Stomach (tissue), 9 donors: ENCODE measurements around the gene TOGARAM1. TPM values are rescaled to one million over a fixed set of nuclear protein-coding genes. Genes with fewer than 3 reads are reported as not detected.

ENCODE experiments used
- DNase-seq, 2 donors: peaks; one replicate each; pipeline versions ENCODE4 v3.0.0 to v3.0.0-alpha.2; 2013 to 2019
- H3K27ac ChIP-seq, 5 donors: fragments of 200-600 bp in 4 of 5; sonication (generic) in 4 of 5; one replicate each; pipeline ENCODE4 v1.5.1; 2013 to 2019; ENCODE audit warnings: mild to moderate bottlenecking in 1 of 5, moderate library complexity in 1 of 5
- H3K27me3 ChIP-seq, 3 donors: fragments of 200-600 bp; sonication (generic); one replicate each; pipeline ENCODE4 v1.5.1; 2017 to 2019; ENCODE audit warnings: mixed run types in 1 of 3
- H3K36me3 ChIP-seq, 4 donors: fragments of 200-600 bp; sonication (generic); 1 replicate in 3 of 4; 2 replicates in 1 of 4; pipeline ENCODE4 v1.5.1; 2016 to 2019
- H3K4me1 ChIP-seq, 4 donors: fragments of 200-600 bp; sonication (generic); one replicate each; pipeline ENCODE4 v1.5.1; 2016 to 2019
- H3K4me3 ChIP-seq, 4 donors: fragments of 200-600 bp; sonication (generic) in 3 of 4; one replicate each; pipeline ENCODE4 v1.5.1; 2016 to 2019; ENCODE audit warnings: mild to moderate bottlenecking in 1 of 4
- H3K9me3 ChIP-seq, 4 donors: fragments of 200-600 bp; sonication (generic); one replicate each; pipeline ENCODE4 v1.5.1; 2016 to 2019
- CTCF ChIP-seq, 7 experiments: fragments of 450-650 bp in 4 of 7; fragments of 200-600 bp in 3 of 7; sonication (generic) in 3 of 7; IDR thresholded peaks; one replicate each; pipeline ENCODE4 v1.5.1; 2016 to 2019; ENCODE audit warnings: antibody characterized with exemption in 7 of 7, control low read depth in 2 of 7, mild to moderate bottlenecking in 1 of 7
- EP300 ChIP-seq: sonication (generic); formaldehyde crosslinking; IDR thresholded peaks from one replicate; pipeline ENCODE4 v1.6.1; 2017; ENCODE audit warnings: antibody characterized with exemption
- POLR2A ChIP-seq, 4 donors: fragments of 450-650 bp; IDR thresholded peaks; one replicate each; pipeline ENCODE4 v1.6.1; 2016; ENCODE audit warnings: antibody characterized with exemption in 4 of 4, control low read depth in 2 of 4, mild to moderate bottlenecking in 1 of 4, moderate library complexity in 1 of 4
- POLR2AphosphoS5 ChIP-seq, 3 donors: sonication (generic); formaldehyde crosslinking; IDR thresholded peaks; one replicate each; pipeline ENCODE4 v1.6.1; 2016; ENCODE audit warnings: antibody characterized with exemption in 3 of 3
- WGBS, 5 donors: extraction: QIAGEN DNeasy Blood & Tissue Kit in 3 of 5; methylation state at CpG; one replicate each; pipeline versions ENCODE4 v1.1.5 to v1.1.7; 2013 to 2018; 5-methylcytosine and 5-hydroxymethylcytosine counted together
- intact Hi-C: fragments of 100-400 bp; cut with DNase I; formaldehyde crosslinking; loops from one replicate; pipeline ENCODE4 v1.15.1; 2023; ENCODE audit warnings: low total_unique reads
- polyA plus RNA-seq, 3 donors: library from polyadenylated mRNA; stranded (reverse); fragments of 200-250 nt; gene quantifications; one replicate each; pipeline ENCODE4 v1.2.3, GENCODE V29; 2013
- total RNA-seq, 5 donors: library from RNA; depleted of rRNA; stranded (reverse); fragments of >200 nt; gene quantifications; one replicate each; pipeline versions ENCODE4 v1.1.0 to v1.2.3, GENCODE V29; 2014 to 2016
- donor health status: healthy with polysubstance abuse.
- donor health status: Bipolar disorder and iron deficiency.
- donor health status: healthy.

TOGARAM1 gene
- total and polyA plus RNA-seq, 8 donors, result 2.6 to 58.0 (median 8.3) TPM

GRCh38 chr14:45048385-45048784 is 86.4 kb downstream of the TOGARAM1 start:
- no peak overlapping the region for H3K4me3 ChIP-seq
- no peaks in the 10 kb centered on the region for H3K27me3 ChIP-seq
- no peaks in the 10 kb centered on the region for H3K4me1 ChIP-seq
- DNase-seq, result no peak
- no peaks in the 10 kb centered on the region for H3K9me3 ChIP-seq
- H3K36me3 ChIP-seq, result peaks cover 0 to 81% (median 75%) of the 10 kb centered on the region in 4 donors
- WGBS, 5 donors, result 83 to 94% (median 90%) methylated on average over 1 to 2 of the region's 2 CpGs
- intact Hi-C loops, result no loop called here
- H3K27ac ChIP-seq, result no peak overlapping the region
- TF ChIP-seq CTCF (IDR thresholded peaks at IDR 0.05), result no peak
- TF ChIP-seq EP300, result no peak
- no peak for TF ChIP-seq POLR2A (IDR thresholded peaks at IDR 0.05)
- no peak for TF ChIP-seq POLR2AphosphoS5 (IDR thresholded peaks at IDR 0.05)

- peaks cover 0 to 2% (median 0%) of the 10 kb centered on the region in 4 donors for H3K9me3 ChIP-seq
- no peaks in the 10 kb centered on the region for H3K4me1 ChIP-seq
- intact Hi-C loops, result no loop called here
- no peaks in the 10 kb centered on the region for H3K27me3 ChIP-seq
- no peak for DNase-seq
- H3K4me3 ChIP-seq, result no peak overlapping the region
- no peak overlapping the region for H3K27ac ChIP-seq
- TF ChIP-seq POLR2AphosphoS5 (IDR thresholded peaks at IDR 0.05) (no peak), EP300 (no peak), CTCF (IDR thresholded peaks at IDR 0.05) (no peak), POLR2A (IDR thresholded peaks at IDR 0.05) (no peak)
- H3K36me3 ChIP-seq, result peaks cover 0 to 88% (median 83%) of the 10 kb centered on the region in 4 donors
Observed at GRCh38 chr14:45051180-45051579, 89.2 kb downstream of the TOGARAM1 start.

- Histone ChIP-seq H3K27me3 (no peaks in the 10 kb centered on the region), H3K4me3 (no peak overlapping the region), H3K4me1 (no peaks in the 10 kb centered on the region), H3K36me3 (peaks cover 0 to 88% (median 79%) of the 10 kb centered on the region in 4 donors), H3K9me3 (peaks cover 0 to 7% (median 3%) of the 10 kb centered on the region in 4 donors), H3K27ac (no peak overlapping the region)
- WGBS, 5 donors, result 93 to 98% (median 96%) methylated on average over 4 of the region's 4 CpGs
- TF ChIP-seq POLR2A (IDR thresholded peaks at IDR 0.05) (no peak), POLR2AphosphoS5 (IDR thresholded peaks at IDR 0.05) (no peak), EP300 (no peak), CTCF (IDR thresholded peaks at IDR 0.05) (no peak)
- intact Hi-C loops, result no loop called here
- DNase-seq, result no peak
Observed at GRCh38 chr14:45051896-45052295, 89.9 kb downstream of the TOGARAM1 start.

GRCh38 chr14:45057349-45057748 is 95.4 kb downstream of the TOGARAM1 start:
- Histone ChIP-seq H3K27me3 (no peaks in the 10 kb centered on the region), H3K9me3 (peaks cover 0 to 7% (median 3%) of the 10 kb centered on the region in 4 donors), H3K36me3 (peaks cover 0 to 64% (median 43%) of the 10 kb centered on the region in 4 donors), H3K4me3 (no peak overlapping the region), H3K4me1 (no peaks in the 10 kb centered on the region), H3K27ac (no peak overlapping the region)
- no peak for DNase-seq
- intact Hi-C loops, result no loop called here
- 88 to 97% (median 90%) methylated on average over 2 of the region's 2 CpGs for WGBS, 5 donors
- TF ChIP-seq POLR2A (IDR thresholded peaks at IDR 0.05) (no peak), CTCF (IDR thresholded peaks at IDR 0.05) (no peak), EP300 (no peak), POLR2AphosphoS5 (IDR thresholded peaks at IDR 0.05) (no peak)
